HG03439 (cell line): ENCODE results near the gene RGS3.

Source experiments
- ATAC-seq: cut with Tn5 transposase; IDR thresholded peaks from one replicate; pipeline ENCODE4 v1.9.1; 2021; ENCODE audit warnings: mild to moderate bottlenecking, moderate library complexity; ENCODE audit not compliant: unreplicated experiment

Gene RGS3

DNA sequence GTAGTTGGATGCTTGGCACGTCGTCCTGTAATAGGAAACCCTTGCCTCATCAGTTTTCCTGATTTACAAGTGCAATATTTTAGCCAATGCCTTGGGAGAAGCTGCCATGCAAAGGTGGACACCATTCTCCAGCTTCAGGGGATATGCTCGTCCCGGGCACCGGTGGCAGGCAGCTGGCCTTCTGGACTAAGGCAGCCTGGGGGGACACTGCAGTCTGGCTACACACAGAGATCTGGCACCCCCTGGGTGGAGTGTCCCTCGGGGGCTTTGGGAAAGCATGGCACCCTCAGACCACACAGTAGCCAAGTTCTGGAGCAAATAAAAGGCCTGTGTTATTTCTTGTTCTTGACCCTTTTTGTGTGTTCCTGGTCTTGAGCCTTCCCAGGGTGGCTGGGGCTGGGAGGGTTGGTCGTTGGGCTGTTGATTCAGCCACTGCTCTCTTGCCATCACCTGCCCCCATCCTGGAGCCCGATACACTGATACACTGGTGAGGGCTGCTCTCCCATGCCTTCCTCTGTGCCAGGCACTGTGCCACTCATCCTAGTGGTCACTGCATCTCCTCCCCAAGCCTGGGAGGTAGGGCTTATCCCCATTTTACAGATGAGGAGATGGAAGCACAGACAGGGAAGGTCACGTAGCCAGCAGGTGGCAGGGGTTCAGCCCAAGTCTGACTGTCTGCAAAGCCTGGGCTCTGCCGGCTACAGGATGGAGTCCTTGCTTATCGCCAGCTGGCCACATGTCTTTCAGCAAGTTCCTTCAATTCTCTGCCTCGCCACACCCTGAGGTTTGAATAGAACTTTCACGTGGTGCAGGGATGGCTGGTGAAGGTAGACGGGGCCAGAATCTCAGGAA, 134.1 kb downstream of the RGS3 start:
- no peak for ATAC-seq

DNA sequence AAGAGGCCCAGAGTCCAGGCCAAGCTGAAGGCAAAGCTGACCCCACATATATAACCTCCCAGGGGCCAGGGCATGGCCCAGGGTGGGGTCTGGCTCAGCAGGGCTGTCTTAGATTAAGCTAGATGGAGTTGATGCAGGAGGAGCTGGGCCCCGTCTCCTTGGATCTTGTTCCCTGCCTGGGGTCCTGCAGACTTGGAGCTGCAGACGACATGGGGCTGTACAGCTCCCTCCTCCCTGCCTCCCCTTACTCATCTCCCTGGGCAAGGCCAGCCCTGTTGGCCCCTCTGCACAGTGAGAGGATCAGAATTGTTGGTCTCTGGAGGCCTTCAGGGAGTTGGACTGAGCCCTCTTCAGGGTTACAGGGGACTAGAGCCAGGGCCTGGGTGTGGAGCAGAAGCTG, 134.9 kb downstream of the RGS3 start:
- ATAC-seq, result no peak

DNA sequence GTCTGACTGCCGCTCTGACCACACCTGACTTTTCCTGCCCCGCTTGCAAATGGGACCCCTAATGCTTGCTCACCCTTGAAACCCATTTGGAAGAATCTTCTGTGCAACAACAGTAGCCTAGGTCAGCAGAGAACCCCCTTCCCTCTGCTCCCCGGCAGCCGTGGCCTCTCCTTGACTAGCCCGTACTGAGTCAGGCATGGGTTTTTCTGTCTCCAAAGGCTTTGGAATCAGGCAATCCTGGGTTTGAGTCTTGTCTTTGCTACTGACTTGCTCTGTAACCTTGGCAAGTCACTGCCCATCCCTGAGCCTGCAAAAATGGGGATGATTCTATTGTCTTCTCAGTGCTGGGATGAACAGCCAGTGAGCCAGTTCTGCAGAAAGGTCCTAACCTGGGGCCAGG, 135.4 kb downstream of the RGS3 start:
- no peak for ATAC-seq

DNA sequence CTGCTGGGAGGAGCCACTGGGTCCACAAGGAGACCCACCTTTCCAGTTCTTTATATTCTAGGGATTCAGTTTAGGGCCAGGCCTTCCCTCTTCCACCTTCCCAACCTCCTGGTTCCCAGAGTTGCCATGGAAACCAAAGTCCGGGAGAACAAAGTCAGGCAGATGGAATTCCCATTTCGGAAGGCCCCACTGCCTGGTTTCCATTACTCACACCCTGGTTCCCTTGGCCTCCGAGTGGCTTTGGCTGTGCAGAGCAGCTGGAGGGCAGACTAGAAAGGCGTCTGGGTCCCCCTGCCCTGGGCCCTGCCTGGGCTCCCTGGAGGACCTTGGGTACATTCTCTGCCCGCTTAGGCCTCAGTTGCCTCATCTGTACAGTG, 136.1 kb downstream of the RGS3 start:
- no peak for ATAC-seq

DNA sequence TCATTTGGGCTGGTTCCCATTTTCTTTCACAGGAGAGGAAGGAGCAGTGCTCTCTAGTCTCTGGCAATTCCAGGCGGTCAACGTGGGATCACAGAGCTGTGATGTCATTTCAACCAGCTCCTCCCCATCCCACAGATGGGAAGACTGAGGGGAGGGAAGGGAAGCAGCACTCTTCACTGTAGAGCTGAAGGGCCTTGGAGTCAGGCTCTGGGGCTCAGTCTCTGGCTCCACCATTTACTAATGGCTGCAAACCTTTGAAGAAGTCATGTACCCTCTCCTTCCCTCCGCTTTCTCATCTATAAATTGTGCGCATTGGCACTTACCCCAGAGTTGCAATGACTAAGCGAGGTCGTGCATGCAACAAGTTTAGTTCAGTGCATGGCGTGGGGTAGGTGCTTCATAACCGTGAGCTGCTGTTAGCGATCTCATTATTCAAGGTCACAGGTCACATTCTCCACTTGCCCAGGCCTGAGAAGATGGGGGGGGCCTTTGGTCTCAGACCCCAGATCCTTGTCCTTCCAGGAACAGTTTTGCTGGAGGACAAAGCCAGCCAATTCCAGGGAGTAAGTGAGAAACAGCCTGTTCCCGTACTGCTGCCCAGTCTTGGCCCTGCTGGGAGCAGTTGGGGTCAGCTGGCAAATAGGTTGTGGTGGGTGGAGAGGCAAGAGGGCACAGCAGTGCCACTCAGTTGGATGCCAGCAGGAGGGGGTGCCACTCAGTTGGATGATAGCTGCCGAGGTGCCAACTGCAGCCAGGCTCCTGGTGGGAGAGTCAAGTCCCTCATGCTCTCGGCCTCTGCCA, 136.7 kb downstream of the RGS3 start:
- ATAC-seq, result no peak

DNA sequence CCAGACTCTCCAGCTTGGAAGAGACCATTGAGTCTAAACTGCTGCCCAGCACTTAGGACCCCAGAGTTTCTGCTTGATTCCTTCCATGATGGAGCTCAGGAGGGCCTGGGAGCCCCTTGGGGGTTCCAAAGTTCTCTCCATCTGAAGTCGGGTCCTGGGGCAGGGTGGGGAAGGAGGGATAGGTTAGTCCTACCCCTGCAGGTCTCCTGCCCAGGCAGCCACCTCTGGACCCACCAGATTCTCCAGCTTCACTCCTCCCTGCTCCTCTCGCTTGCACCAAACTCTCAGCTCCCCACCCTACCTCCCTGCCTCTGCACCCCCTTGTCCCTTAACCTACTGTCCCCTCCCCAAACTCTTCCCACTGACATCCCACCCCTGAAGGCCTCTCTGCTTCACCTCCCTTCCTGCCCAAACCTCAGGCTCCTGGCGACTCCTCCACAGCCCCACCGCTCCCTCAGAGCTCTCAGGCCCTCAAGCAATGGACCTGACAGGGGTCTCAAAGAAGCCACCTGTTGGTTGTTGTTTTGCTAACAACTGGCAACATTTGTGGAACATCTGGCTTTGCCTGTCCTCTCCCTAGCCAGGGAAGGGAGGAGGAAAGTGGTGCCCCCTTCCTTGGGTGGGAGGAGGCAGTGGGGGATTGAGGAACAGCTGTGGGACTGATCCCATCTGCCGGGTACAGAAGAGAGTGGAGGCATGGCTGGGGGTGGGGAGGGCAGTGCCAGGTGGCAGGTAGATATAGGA, 137.5 kb downstream of the RGS3 start:
- ATAC-seq, result no peak

DNA sequence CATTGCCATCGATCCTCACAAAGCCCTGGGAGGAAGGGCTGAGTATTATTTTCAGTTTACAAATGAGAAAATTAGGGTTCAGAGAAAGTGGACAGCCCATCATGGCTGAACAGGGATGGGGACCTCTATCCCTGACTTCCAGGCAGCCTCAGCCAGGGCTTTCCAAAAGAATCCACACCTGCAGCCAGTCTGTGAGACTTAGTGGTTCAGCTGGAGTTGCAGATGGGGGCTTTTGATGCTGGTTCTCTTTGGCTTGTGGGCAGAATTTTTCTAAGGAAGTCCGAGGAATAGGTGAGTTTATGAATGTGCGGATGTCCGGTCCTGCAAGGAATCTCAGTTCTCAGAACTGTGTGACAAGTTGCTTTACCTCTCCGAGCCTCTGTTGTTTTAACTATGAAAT, 138.1 kb downstream of the RGS3 start:
- no peak for ATAC-seq

DNA sequence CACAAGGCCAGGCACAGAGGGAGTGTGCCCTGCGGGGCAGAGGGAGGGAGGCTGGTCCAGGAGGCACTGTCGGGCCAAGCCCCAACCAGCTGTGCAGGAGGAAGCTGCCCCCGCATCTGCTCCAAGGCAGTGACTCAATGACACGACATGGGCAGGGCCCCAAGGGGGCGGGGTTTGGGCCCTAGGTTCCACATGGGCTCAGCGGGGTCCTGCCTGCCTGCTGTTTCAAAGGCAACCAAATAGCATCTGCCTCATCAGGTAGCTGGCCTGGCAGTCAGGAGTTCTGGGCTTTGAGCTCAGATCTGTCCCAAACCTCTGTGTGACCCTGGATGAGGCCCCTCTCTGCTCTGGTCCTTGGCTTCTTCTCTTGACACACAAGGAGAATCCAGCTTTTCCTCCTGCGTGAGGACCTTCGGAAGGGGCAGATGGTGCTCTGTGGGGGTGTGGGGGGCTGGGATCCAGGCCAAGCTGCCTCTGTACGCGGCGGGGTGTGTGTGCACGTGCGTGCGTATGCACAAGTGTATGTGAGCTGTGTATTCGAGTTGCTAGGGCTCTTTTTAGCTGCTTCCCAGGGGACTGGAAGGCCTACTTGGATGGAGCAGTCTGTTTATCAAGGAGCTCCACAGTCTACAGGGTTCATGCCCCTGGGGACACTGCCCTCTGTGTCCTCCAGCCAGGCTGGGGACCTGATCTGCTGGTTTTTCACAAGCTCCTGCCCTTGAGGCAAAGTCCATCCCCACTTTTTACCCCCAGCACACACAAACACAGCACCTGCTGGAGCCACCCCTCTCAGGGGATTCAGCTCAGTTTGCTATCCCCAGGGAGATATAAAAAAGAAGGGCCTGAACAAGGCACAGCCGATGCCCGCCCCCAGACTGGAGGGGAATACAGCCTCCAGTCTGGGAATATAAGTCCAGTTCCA, 138.9 kb downstream of the RGS3 start:
- ATAC-seq, result peak; percentile 69

DNA sequence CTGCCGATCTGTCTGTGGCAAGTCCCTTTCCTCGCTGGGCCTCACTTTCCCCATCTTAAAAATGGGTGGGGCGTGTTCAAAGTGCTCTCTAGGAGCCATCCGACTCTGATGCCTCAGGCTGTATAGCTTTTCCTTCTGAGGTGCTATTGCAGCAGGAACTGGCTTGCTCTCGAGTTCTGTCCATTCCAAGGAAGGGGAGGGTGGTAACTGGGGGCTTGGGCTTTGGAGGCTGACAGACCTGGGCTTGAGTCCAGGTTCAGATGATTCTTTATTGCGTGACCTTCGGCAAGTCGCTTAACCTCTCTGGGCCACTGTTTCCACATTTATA, 139.5 kb downstream of the RGS3 start:
- ATAC-seq, result no peak

DNA sequence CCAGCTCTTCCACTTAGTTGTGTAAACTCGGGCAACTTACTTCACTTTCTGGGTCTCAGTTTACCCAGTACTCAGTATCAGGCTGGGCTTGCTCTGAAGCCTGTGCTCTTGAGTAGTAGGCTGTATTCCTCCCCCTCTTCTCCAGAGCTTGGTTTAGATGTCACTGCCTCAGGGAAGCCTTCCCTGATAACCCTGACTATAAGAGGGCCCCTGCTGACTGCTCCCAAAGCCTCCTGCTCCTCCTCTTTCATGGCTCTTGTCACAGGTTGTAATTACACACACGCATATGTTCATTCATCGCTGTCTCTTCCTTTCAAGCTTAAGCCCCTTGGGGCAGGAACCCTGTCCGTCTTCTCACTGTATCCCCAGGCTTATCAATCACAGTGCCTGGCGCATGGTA, 140.2 kb downstream of the RGS3 start:
- ATAC-seq, result no peak

DNA sequence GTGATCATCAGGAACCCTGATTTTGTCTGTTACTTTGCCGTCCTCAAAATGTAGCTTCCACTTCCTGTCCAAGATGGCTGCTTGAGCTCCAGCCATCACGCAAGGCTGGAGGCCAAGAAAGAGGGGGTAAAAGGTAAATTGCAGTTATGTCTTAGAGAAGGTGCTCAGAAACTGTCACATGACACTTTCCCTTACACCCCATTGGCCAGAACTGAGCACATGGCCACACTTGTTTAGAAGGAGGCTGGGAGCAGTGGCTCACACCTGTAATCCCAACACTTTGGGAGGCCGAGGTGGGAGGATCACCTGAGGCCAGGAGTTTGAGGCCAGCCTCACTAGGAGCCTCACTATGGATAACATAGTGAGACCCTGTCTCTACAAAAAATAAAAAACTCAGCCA, 140.9 kb downstream of the RGS3 start:
- ATAC-seq, result no peak

DNA sequence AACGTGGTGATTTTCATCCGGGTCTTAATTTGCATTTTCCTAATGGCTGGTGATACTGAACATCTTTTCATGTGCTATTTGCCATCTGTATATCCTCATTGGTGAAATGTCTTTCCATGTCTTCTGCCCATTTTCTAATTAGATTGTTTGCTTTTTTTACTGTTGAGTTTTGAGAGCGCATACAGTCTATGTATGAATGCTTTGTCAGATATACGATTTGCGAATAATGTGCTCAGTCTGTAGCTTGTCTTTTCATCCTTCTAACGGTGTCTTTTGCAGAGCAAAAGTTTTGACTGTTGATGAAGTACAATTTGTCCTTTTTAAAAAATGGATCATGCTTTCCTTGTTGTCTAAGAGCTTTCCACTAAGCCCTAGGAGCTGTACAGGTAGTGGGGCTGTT, 143.0 kb downstream of the RGS3 start:
- no peak for ATAC-seq

DNA sequence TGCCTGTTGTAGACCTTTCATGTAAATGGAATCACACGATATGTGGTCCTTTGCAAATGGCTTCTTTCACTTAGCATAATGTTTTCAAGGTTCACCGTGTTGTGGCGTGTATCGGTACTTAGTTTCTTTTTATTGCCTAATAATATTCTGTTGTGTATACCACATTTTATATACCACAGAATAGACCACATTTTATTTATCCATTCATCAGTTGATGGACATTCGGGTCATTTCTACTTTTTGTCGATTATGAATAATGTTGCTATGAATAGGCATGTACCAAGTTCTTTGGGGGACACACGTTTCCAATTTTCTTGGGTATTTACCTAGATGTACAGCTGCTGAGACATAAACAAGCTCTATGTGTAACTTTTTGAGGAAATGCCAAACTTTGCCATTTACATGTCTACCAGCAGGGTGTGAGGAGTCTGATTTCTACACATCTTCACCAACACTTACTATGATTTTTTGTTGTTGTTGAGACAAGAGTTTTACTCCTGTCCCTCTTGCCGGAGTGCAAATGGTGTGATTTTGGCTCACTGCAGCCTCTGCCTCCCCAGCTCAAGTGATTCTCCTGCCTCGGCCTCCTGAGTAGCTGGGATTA, 144.7 kb downstream of the RGS3 start:
- no peak for ATAC-seq

DNA sequence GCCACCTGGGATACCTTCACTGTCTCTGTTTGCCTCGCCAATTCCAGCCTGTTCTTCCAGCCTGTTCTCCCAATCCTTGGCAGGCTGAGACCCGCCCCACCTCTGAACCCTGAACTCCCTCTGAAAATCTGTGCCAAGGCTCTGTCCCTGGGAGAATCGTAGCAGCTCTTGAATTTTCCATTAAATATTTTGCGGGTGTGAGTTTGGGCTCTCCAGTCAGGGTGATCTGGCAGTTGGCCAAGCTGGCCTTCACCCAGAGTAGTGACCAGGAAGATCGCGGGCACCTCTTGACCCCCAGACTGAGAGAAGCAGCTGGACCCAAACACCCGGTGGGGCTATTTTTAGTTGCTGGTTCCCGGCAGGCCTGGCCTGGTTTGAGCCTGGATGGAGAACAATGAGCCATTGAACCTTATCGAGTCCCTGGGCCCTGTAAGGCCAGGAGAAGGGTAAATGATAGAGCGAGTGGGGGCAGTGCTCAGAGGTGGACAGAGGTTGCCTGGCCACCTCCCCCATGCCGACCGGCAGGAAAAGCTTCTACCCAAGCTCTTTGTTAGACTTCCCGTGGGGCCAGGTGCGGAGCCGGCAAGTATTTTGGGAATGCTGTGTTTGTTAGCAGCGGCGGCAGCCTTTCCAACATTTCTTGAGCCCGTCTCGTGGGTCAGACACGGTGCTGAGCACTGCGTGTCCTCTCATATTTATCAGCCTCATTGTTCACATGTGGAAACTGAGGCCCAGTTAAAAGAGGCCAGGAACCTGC, 146.2 kb downstream of the RGS3 start:
- ATAC-seq, result no peak

DNA sequence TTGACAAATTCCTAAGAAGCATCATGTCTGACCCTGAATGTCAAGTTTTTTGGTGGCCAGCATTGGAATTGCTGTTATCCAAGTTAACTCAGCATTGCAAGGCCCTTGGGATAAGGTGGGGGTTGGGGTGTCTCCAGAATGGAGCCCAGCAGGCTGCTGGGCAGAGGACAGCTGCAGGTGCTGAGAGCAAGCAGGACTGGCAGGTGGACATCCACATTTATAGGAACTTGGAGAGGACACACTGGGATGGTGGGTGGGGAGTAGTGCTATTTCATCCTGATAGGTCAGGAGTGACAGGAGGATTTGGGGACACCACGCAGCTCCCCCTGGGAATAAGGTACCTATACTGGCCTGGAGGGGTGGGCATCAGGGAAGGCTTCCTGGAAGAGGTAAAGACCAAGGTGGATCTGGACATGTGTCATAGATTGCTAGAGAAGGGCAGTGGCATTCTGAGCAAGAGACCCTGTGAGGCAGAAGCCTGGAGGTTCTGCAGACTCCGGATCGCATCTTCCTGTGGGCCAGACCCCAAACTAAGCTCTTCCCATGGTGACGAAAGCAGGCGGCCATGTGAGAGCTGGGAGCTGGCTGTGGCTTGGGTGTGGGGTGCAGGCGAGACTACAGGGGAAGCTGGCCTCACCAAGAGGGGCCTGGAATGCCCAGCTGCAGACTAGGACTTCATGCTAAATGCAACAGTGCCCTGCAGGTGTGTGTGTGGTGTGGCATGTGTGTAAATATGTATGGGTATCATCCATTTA, 148.1 kb downstream of the RGS3 start:
- no peak for ATAC-seq

DNA sequence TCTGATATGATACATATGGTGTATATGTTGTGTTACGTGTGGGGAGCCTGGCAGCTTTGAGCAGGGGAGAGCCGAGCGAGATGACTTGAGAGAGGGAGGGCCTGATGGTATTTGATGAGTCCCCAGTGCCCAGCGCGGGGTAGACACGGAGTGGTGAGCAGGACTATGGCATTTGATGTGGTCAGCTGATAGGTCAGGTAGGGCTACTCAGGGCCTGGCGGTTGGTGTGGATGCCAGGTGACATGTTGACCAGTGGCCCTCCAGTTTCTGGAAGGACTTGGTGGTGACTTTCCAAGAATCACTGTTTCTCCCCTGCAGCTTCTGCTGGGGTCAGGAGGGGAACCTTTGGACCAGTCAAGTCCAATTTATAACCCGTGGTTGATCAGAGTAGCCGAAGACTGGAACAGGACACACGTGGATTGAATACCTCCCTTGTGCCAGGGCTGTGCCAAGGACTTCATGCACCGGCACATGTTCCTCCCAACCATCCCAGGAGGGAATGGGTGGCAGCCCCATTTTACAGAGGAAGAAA, 148.8 kb downstream of the RGS3 start:
- ATAC-seq, result no peak

DNA sequence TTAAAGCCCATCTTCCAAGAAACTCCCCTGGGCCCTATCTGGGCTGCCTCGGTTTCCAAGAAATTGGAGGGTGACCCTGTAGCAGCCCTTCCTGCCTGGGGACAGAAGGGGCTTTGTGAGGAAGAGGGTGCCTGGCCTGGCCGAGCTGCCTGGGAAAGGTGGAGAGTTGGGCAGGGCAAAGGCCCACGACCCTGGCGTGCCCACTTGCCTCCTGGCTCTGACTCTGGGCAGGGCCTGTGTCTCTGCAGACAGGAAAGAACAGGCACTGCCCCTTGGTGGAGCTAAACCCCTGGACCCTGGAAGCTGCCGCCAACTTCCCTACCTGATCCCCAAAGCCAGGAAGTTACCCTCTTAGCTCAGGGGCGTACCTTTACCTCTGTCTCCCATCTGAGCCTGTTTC, 149.3 kb downstream of the RGS3 start:
- ATAC-seq, result no peak

DNA sequence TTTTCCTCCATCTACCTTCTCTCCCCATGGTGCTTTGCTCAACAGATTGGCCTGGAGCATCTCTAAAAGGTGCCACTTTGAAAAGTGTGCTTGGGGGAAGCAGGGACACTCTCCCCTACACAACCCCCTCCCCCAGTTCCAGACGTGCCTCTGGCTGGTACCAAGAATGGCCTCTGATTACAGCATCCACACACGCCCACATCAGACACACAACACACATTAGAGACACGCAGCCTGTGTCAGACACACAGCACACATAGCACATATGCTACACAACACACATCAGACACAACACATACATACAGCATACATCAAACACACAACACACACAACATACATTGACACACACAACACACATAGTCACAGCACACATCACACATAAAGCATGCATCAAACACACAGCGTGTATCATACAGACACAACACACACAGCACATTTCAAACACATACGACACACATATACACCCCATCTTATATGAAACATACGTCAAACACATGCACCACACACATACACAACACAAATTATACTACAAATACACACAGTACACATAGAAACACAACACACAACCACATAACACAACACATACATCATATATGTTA, 150.4 kb downstream of the RGS3 start:
- ATAC-seq, result no peak
